CD4-positive, alpha-beta T cell treated with Interferon alpha-2 for 1 hour (primary cell): Measurements from ENCODE around the gene BDH1.

Experiments used
- DNase-seq, 2 donors: peaks; one replicate each; pipeline ENCODE4 v3.0.0-alpha.2; 2020 to 2022

BDH1 gene

DNA sequence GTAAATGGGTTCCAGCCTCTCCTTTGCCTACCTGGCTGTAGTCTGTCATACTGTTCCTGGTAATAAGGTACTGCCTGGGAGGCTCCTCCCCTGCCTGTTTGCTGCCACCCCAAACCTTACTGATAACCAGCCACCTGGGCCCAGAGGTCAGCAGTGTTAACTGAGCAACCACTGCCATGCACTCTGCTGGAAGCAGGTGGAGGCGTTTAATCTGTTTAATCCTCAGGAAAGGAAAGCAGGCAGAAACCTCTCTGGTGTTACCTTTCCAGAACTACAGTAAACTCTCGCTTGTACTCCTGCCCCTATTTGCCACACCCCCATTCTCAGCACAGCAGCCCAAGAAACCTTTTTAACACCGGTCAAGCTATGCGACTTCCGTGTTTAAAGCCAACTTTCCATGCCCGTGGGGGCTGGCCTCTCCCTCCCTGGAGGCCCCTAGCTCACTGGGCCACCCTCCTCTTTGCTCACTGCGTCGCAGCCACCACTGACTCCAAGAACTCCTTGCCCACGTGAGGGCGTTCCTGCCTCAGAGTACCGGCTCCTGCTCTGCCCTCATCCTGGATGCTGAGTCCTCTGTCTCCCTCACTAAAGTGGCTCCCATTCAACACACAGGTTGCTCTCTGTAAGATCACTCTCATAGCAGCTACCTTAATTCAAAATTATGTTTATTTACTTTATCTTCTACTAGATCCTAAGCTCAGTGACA is 8.3 kb downstream of the BDH1 start:
- DNase-seq: no peak

DNA sequence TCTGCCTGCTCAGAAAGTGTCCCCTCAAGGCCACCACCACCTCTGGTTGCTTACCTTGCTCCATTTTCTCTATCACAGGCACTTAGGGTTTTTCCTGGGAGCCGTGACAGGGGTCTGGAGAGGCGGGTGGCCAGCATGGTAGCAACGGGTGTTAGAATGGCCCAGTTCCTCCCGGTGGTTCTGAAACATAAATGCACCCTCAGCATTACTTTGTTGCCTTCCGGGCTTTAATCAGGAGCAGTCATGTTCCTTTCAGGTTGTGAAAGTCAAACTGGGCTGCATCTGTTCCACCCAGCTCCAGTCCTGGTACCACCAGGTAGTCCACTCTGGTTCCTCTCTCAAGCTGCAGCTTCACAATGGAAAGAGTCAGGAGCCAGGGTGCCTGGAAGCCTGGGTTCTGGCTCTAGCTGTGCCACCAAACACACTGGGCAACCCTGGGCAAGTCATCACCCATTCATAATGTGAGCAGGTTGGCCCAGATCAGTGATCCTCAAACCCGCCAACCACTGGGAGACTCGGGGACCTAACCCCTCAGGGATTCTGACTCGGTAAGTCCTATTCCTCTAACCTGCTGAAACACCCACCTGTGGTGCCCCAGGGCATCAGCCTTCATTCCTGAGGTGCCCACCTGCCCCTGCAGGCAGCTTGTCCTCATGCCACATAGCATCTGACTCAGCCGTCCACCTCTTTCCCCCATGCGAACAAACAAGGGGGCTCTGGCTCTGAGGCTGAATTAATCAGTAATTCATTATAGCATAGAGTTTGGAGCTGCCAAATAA is 9.3 kb downstream of the BDH1 start:
- no peak for DNase-seq

DNA sequence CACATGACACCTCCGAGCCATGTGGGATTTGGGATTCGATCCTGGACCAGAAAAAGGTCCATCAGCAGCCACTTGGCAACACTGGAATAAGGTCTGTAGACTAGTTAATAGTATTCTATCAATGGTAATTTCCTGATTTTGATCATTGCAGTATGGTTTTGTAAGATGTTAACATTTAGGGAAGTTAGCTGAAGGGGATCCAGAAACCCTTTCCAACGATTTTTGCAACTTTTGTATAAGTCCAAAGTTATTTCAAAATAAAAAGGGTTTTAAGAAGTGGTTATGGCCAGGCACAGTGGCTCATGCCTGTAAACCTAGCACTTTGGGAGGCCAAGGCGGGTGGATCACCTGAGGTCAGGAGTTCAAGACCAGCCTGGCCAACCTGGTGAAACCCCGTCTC is 10.2 kb downstream of the BDH1 start:
- DNase-seq: no peak

DNA sequence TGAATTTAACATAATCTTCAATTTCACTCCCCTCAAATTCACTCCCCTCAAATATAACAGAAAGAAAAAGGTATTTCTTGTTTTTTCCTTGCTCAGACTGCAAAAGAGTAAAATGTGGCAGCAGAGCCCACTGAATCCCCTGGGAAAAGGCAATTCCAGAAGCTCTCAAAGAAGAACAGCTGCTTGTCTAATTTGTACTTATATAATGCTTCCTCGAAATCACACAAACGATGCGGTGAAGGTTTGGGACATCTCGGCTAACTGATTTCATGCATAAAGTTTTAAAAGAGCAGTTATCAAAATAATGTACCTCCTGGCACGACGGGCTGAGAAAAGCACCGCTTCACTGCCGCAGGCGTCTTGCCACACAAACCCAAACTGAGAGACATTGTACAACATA is 10.7 kb downstream of the BDH1 start:
- no peak for DNase-seq

DNA sequence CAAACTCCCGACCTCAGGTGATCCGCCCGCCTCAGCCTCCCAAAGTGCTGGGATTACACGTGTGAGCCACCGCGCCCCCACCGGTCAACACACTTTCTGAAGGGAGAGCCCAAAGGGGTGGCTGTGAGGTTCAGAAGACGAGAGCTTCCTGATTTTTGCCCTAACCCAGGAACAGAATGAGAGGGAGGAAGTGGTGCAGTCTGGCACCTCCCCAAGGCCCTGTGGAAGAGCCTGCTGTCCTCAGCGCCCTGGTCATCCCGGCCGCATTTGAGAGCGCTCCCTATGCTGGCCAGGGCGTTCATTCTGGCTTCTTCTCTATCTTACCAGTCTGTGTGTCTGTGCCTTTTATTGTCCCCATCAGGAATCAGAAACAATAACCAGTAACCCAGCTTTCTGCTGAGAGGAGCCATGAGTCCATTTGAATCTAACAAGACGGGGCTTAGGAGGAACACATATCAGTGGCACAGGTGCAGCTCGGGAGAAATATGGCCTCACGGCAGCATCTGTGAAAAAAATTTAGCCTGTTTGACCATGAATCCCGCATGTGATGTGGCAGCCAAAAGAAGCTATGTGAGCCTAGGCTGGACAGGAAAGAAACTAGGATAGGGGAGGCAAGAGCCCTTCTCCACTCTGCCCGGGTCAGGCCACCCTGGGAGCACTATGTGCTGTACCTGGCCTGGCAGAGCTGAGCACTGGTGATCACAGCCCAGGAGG is 12.9 kb downstream of the BDH1 start:
- no peak for DNase-seq

DNA sequence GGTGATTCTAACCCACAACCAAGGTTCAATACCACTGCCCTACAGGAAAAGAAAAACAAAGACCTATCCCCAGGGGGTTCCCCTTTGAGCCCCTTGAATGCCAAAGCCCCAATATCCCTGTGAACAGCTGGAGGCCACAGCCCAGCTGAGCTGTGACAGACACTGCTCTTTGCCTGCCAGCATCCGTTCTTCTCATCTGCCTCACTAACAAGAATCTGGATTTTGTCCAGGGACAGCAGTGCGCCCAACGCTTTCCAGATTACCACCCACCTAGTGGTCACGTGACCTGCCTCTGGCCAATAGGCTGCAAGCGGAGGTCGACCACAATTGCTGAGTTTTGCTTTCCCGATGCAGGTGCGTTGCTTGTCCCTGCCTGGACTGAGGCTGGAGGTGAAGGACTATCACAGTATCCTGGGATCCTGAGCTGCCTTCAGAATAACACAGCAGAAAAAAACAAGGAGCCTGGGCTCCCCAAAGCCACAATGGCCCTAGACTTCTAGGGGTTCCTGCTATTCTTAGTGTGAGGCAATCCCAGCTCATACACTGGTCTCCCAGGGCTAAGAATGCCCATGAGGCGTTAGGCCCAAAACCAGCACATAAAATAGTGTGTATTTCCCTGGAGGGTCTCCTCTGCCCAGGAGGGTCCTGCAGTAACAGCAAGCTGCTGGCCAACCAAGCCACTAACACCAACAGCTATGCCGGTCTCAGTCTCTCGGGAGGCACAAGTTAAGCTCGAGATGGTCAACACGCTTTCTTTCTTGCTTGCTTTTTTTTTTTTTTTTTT is 13.8 kb downstream of the BDH1 start:
- no peak for DNase-seq

DNA sequence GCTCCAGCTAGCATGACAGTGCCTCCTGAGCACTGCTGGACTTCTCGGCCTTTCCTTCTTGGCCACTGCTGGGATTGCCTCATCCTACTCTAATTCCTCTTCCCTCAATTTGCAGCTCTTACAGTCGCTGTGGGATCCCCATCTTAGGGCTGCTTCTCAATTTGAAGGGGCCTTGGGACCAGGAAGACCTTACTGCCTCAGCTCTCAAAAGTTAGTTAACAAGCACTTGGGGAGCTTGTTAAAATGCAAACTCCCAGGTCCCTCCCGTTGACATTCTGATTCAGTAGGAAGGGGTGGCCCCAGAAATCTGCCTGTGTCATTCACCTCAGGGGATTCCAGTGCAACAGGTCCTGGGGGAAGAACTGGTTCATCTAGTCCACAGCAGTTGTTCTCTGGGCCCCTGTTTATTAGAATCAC is 14.8 kb downstream of the BDH1 start:
- no peak for DNase-seq

DNA sequence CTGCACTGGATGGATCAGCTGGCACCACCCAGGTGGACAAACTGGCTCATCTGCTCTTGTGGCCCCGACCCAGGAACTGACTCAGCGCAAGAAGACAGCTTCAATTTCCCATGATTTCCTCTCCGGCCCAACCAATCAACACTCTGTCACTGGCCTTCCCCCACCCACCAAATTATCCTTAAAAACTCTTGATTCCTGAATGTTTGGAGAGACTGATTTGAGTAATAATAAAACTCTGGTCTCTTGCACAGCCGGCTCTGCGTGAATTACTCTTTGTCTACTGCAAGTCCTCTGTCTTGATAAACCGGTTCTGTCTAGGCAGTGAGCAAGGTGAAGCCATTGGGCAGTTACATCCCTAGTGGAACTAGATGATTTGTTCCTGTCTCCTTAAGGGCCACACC is 16.1 kb downstream of the BDH1 start:
- DNase-seq: no peak

DNA sequence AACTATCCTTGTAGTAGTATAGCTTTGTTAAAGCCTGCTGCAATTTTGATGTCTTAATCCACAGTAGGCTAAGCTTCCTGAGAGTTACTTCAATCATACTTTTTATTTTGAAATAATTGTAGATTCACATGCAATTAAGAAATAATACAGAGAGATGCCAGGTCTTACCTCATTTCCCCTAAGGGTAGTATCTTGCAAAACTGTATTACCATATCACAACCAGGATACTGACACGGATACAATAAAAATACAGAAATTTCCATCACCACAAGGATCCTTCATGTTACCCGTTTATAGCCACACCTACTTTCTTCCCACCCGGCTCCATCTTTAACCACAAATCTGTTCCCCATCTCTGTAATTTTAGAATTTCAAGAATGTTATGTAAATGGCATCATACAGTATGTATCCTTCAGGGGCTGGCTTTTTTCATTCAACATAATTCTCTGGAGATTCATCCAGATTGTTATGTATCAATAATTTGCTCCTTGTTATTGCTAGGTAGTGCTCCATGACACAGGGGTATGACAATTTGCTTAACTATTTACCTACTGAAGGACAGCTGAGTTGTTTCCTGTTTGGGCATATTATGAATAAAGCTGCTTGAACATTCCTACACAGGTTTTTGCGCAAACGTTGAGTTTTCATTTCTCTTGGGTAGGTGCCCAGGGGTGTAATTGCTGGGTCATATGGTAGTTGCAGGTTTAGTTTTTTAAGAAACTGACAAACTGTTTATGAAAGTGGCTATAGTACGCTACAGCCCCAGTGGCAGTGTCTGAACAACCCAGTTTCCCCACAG is 21.6 kb downstream of the BDH1 start:
- no peak for DNase-seq

DNA sequence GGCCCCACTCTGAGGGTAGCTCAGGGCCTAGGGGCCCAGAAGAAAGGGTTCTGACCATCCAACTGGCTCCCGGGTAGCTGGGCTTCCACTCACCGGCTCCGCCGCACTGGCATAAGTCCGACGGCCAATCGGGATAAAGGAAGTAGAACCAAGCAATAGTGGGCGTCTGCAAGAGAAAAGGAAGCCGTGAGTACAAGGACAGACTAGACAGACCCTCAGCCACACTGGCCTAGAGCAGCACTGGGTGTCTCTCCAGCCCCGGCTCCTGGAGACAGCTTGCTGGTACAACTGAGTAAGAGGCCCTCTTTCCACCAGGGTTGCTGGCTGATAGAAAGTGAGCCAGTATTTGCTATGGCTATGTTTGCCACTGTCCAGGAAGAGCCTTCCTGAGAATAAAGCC is 22.4 kb downstream of the BDH1 start:
- no peak for DNase-seq

DNA sequence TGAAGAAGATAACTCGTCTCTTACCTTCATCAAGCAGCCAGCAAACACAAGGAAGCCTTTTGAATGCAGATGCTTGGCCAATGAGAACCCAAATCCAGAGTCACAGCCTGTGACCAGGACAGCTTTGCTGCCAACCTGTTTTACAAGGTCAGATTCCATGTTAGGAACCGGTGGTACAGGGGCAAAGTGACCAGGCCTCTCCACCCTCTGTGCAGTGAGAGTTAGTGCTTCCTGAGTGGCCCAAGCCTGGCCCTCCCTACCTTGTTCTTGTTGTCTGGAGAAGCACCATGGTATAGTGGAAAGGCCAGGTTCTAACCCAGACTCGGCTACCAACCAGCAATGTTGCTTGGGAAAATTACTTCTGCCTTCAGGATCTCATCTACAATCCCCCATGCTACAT is 23.4 kb downstream of the BDH1 start:
- no peak for DNase-seq

DNA sequence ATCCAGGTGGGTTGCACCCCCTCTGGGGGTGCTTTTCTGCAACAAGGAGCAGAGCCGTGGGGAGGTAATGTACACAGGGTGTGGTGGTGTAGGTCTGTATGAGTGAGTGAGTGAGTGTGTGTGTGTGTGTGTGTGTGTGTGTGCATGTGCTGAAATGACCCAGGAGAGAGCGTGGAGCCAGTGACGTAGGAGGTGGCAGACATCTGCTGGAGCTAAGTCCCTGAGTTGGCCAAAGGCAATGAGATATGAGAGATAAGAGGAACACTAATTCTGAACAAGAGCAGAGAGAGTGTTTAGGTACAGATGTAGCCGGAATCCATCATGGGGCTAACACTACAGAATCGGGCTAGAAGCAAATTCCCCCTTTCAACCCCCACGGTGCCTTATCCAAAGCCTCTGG is 27.6 kb downstream of the BDH1 start:
- no peak for DNase-seq

DNA sequence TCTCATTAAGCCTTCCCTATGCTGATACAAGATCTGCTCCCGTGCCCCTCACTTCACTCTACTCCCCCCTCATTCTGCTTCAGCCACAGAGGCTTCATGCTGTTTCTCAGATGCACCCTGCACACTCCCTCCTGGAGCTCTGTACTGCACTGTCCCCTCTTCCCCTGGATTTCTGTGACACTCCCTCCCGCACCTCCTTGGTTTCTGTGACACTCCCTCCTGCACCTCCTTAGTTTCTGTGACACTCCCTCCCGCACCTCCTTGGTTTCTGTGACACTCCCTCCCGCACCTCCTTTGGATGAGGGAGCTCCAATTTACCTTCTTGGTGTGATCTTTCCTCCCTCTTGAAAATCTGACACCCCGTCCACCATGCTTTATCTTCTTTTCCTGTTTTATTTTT is 28.2 kb downstream of the BDH1 start:
- DNase-seq: no peak

DNA sequence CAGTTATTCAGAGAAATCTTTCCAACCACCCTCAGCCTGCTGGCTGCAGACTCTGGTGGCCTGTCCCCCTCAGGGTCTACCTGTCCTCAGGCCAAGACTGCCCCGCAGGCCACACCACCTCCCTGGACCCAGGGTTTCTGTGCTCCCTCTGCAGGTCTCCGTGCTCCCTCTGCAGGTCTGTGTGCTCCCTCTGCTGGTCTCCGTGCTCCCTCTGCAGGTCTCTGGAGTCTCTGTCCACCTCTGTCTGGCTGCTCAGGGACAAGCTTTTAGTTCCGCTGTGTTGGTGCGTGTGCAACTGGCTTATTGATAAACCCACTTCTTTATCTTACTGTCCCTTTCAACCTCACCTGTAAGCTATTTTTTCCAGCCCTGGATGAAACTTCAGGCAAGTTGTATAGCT is 30.1 kb downstream of the BDH1 start:
- no peak for DNase-seq

DNA sequence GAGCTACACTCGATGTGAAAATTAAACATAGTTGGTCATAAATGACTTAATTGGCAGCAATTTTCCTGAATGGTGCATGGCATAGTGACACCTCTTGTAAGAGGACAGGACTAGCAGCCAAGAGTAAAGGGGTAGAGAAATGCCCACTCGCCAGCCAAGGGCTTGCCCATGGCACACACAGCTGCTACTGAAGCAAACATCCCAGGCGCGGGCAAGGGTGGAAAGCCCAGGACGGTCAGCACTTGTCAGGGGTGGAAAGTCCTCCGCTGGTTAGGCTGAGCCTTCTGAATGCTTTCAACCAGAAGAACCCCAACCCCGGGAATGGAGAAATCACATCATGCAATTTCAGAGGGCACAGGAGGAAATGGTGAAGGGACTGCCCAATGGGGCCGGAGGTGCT is 31.6 kb downstream of the BDH1 start:
- DNase-seq: no peak

DNA sequence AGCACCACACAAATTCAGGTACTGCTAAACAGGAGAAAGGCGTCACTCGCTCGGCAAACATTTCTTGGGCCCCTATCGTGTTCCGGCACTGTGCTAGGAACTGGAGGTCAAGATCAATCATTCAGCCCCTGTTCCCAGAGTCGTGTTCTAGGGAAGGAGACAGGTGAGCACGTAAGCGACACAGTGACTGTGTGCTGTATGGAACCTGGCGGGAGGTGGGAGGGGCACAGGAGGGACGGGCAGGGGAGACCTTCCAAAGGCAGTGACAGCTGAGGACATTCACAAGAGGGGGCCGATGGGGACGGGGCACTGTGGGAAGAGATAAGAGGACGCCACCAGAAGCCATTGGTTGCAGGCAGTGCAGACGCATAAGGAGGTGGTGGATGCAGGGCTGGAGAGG is 32.2 kb downstream of the BDH1 start:
- DNase-seq: no peak

DNA sequence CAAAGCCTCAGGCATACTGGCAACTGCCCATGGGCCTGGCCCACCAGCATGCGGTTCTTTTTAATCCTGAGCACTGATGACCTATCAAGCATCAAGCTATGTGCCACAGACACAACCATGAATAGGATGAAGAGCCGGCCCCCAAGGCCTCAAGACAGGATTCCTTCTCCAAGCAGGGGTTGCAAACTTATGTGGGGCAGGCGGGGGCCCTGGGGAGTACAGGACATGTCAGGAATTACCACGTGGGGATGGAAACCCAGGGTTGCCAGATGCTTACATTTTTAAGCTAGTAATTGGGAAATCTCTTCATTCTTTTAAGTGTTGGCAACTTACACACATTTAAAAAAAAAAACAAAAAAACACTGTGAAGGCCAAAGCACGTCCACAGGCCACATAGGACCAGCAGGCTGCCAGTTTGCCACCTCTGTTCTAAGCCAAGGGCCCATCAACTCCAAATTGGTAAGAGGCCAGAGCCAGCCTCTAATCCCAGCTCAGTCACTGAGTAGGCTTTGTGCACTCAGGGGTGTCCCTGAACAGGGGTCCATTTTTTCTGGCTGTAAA is 32.8 kb downstream of the BDH1 start:
- no peak for DNase-seq

DNA sequence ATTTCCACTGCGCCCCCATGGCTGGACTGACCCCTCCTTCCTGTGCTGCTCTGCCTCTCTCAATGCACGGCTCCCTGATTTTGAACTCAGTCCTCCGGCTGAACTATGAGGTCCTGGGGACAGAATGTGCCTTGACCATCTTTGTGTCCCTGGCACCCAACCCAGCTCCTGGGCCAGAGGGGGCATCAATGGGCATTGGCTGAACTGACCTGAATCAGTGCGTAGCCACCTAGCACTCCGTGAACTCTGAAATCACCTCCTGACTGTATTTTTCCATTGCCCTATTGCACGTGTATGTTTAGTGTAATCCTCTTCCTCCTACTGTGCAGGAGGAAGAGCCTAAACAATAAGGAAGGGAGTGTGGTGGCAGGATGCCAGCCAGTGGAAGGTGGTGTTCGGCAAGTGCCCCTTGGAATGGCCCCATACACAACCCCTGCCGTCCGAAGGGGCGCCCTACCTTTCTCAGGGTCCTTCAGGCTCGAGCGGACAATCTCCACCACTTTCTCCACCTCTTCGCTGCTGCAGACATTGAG is 33.5 kb downstream of the BDH1 start:
- DNase-seq: no peak

DNA sequence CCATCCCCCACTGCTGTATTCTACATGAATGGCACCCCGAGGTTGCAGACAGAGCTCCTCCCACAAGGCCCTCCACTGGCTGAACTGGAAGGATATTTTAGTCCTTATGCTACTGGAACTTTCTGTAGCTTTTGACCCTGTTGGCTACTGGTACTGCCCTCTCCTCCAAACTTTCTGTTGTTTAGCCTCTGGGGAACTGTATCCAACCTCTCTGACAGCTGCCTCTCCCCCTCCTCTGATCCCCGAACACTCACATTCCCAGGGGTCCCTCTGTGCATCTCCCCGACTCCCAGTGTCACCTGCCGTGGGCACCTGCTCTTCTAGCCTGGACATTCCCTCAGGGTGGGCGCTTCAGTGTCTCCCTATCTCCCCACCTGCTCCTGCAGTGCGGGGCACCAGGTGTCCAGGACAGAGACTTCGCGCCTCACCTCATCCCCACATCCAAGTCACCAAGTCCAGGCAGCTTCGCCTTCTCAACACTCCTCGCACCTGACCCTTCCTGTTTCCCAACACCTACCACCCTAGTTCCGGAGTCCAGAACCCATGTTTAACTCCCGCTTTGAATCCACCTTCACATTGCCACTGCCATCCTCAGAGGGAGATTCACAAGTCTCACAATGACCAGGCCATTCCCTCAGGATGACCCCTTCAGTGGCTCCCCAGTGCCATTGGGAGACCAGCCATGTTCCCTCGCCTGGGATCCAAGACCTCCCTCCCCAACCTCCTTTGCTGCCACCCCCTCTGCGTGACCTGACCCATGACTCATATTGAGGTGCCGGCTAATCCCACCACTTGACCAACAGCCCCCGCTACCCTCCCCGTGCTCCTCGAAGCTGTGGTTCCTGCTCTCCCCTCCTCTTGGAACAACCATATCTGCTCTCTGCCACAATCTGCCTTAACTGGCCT is 34.2 kb downstream of the BDH1 start:
- no peak for DNase-seq
